Measurements from ENCODE around the gene HILPDA. TPM values are rescaled to one million over a fixed set of nuclear protein-coding genes. Genes with fewer than 3 reads are reported as not detected.

Gene HILPDA
- total and polyA plus RNA-seq, 10 of the 15 experiments (the other 5 are each of a cell fraction or from before 2014, with no cell fraction given) = 12.0 to 232 (median 26.4) TPM

DNA sequence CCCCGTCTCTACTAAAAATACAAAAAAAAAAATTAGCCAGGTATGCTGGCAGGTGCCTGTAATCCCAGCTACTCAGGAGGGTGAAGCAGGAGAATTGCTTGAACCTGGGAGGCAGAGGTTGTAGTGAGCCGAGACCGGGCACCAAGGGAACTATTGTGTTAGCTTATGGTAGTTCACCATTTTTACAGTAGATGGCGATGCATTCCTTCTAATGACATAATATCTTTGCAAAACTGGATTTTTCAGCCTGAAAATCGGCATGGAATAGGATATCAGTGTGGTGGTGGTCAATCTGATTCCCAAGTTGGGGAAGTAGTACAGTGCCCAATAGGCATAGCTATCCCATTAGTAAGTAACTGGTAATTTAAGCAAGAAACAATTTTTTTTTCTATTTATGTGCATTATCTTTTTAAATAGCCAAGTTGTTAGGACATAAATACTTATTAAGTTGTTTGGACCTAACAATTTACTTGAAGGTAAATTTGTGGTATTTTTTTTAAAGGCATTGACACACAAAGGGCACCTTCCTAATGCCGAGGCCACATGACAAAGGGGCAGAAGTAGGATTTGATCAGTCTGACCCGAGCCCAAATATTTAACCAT is 28.3 kb upstream of the HILPDA start (continued):
- TF ChIP-seq, protein P1, sequence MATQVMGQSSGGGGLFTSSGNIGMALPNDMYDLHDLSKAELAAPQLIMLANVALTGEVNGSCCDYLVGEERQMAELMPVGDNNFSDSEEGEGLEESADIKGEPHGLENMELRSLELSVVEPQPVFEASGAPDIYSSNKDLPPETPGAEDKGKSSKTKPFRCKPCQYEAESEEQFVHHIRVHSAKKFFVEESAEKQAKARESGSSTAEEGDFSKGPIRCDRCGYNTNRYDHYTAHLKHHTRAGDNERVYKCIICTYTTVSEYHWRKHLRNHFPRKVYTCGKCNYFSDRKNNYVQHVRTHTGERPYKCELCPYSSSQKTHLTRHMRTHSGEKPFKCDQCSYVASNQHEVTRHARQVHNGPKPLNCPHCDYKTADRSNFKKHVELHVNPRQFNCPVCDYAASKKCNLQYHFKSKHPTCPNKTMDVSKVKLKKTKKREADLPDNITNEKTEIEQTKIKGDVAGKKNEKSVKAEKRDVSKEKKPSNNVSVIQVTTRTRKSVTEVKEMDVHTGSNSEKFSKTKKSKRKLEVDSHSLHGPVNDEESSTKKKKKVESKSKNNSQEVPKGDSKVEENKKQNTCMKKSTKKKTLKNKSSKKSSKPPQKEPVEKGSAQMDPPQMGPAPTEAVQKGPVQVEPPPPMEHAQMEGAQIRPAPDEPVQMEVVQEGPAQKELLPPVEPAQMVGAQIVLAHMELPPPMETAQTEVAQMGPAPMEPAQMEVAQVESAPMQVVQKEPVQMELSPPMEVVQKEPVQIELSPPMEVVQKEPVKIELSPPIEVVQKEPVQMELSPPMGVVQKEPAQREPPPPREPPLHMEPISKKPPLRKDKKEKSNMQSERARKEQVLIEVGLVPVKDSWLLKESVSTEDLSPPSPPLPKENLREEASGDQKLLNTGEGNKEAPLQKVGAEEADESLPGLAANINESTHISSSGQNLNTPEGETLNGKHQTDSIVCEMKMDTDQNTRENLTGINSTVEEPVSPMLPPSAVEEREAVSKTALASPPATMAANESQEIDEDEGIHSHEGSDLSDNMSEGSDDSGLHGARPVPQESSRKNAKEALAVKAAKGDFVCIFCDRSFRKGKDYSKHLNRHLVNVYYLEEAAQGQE (IDR thresholded peaks at IDR 0.05; ENCODE audit: low read depth, low read length) = no peak
- TF ChIP-seq, protein P2, sequence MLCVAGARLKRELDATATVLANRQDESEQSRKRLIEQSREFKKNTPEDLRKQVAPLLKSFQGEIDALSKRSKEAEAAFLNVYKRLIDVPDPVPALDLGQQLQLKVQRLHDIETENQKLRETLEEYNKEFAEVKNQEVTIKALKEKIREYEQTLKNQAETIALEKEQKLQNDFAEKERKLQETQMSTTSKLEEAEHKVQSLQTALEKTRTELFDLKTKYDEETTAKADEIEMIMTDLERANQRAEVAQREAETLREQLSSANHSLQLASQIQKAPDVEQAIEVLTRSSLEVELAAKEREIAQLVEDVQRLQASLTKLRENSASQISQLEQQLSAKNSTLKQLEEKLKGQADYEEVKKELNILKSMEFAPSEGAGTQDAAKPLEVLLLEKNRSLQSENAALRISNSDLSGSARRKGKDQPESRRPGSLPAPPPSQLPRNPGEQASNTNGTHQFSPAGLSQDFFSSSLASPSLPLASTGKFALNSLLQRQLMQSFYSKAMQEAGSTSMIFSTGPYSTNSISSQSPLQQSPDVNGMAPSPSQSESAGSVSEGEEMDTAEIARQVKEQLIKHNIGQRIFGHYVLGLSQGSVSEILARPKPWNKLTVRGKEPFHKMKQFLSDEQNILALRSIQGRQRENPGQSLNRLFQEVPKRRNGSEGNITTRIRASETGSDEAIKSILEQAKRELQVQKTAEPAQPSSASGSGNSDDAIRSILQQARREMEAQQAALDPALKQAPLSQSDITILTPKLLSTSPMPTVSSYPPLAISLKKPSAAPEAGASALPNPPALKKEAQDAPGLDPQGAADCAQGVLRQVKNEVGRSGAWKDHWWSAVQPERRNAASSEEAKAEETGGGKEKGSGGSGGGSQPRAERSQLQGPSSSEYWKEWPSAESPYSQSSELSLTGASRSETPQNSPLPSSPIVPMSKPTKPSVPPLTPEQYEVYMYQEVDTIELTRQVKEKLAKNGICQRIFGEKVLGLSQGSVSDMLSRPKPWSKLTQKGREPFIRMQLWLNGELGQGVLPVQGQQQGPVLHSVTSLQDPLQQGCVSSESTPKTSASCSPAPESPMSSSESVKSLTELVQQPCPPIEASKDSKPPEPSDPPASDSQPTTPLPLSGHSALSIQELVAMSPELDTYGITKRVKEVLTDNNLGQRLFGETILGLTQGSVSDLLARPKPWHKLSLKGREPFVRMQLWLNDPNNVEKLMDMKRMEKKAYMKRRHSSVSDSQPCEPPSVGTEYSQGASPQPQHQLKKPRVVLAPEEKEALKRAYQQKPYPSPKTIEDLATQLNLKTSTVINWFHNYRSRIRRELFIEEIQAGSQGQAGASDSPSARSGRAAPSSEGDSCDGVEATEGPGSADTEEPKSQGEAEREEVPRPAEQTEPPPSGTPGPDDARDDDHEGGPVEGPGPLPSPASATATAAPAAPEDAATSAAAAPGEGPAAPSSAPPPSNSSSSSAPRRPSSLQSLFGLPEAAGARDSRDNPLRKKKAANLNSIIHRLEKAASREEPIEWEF (IDR thresholded peaks at IDR 0.05; ENCODE audit: insufficient replicate concordance, low read depth, low read length) = no peak
- TF ChIP-seq, protein P3, sequence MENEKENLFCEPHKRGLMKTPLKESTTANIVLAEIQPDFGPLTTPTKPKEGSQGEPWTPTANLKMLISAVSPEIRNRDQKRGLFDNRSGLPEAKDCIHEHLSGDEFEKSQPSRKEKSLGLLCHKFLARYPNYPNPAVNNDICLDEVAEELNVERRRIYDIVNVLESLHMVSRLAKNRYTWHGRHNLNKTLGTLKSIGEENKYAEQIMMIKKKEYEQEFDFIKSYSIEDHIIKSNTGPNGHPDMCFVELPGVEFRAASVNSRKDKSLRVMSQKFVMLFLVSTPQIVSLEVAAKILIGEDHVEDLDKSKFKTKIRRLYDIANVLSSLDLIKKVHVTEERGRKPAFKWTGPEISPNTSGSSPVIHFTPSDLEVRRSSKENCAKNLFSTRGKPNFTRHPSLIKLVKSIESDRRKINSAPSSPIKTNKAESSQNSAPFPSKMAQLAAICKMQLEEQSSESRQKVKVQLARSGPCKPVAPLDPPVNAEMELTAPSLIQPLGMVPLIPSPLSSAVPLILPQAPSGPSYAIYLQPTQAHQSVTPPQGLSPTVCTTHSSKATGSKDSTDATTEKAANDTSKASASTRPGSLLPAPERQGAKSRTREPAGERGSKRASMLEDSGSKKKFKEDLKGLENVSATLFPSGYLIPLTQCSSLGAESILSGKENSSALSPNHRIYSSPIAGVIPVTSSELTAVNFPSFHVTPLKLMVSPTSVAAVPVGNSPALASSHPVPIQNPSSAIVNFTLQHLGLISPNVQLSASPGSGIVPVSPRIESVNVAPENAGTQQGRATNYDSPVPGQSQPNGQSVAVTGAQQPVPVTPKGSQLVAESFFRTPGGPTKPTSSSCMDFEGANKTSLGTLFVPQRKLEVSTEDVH (IDR thresholded peaks at IDR 0.05; ENCODE audit: low read depth, partially characterized antibody) = no peak
- no peak for TF ChIP-seq JUNB (IDR thresholded peaks at IDR 0.05)
- TF ChIP-seq YY1 (IDR thresholded peaks at IDR 0.05; ENCODE audit: low read depth, low read length) = no peak
- TF ChIP-seq POLR2A (IDR thresholded peaks at IDR 0.05; ENCODE audit: low read depth, low read length) = no peak
- no peak for TF ChIP-seq POLR2AphosphoS2 (IDR thresholded peaks at IDR 0.05; ENCODE audit: low read depth, low read length)
- TF ChIP-seq, protein P4, sequence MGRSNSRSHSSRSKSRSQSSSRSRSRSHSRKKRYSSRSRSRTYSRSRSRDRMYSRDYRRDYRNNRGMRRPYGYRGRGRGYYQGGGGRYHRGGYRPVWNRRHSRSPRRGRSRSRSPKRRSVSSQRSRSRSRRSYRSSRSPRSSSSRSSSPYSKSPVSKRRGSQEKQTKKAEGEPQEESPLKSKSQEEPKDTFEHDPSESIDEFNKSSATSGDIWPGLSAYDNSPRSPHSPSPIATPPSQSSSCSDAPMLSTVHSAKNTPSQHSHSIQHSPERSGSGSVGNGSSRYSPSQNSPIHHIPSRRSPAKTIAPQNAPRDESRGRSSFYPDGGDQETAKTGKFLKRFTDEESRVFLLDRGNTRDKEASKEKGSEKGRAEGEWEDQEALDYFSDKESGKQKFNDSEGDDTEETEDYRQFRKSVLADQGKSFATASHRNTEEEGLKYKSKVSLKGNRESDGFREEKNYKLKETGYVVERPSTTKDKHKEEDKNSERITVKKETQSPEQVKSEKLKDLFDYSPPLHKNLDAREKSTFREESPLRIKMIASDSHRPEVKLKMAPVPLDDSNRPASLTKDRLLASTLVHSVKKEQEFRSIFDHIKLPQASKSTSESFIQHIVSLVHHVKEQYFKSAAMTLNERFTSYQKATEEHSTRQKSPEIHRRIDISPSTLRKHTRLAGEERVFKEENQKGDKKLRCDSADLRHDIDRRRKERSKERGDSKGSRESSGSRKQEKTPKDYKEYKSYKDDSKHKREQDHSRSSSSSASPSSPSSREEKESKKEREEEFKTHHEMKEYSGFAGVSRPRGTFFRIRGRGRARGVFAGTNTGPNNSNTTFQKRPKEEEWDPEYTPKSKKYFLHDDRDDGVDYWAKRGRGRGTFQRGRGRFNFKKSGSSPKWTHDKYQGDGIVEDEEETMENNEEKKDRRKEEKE (IDR thresholded peaks at IDR 0.05) = no peak
- no peak for TF ChIP-seq FOXM1 (IDR thresholded peaks at IDR 0.05; ENCODE audit: low read depth, low read length)
- TF ChIP-seq, protein P5, sequence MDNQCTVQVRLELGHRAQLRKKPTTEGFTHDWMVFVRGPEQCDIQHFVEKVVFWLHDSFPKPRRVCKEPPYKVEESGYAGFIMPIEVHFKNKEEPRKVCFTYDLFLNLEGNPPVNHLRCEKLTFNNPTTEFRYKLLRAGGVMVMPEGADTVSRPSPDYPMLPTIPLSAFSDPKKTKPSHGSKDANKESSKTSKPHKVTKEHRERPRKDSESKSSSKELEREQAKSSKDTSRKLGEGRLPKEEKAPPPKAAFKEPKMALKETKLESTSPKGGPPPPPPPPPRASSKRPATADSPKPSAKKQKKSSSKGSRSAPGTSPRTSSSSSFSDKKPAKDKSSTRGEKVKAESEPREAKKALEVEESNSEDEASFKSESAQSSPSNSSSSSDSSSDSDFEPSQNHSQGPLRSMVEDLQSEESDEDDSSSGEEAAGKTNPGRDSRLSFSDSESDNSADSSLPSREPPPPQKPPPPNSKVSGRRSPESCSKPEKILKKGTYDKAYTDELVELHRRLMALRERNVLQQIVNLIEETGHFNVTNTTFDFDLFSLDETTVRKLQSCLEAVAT (IDR thresholded peaks at IDR 0.05) = no peak
- no peak for TF ChIP-seq BHLHE40 (IDR thresholded peaks at IDR 0.05; ENCODE audit: borderline replicate concordance in 1 of 2, low read depth in 2 of 2, low read length in 1 of 2)
- TF ChIP-seq ZBED1 (IDR thresholded peaks at IDR 0.05; ENCODE audit: borderline replicate concordance) = no peak

All from GM12878 (cell line).